K562 (cell line): ENCODE measurements around the gene HSPA4. TPM values are rescaled to one million over a fixed set of nuclear protein-coding genes. Genes with fewer than 3 reads are reported as not detected.
A peak's percentile ranks its signal among the peaks of the same experiment; 100 is the strongest.

Experiments used
- ATAC-seq: fragments of 200-7000 bp; cut with Tn5 transposase; 3 replicates; pipeline ENCODE4 v1.9.1; 2020; ENCODE audit warnings: moderate library complexity
- BruUV-seq: library from RNA; stranded (reverse); fragments of 400-500 nt; replicated peaks from 2 replicates; lab custom pipeline; 2021; lab: Mats Ljungman, UMichigan
- CTCF ChIA-PET: fragments of 300-600 bp; formaldehyde crosslinking; extraction: SDS; loops from one replicate; lab custom pipeline; 2021; ENCODE audit warnings: low intra/inter-chr PET ratio; lab: Yijun Ruan, JAX
- POLR2A ChIA-PET: fragments of 300-600, 350-650 bp; sonication (Branson Sonifier 250); formaldehyde crosslinking; extraction: SDS; loops from one replicate; lab custom pipeline; 2021; ENCODE audit warnings: antibody characterized with exemption, inconsistent platforms; lab: Yijun Ruan, JAX
- DNase-seq, 4 experiments: peaks; one replicate each; pipeline versions ENCODE4 v3.0.0 to v3.0.0-alpha.2; 2011 to 2018; ENCODE audit warnings: low spot score in 3 of 4, mixed read lengths in 3 of 4; ENCODE audit errors: extremely low read depth in 1 of 4
- FAIRE-seq: peaks from 2 replicates; lab custom pipeline; 2011; peaks lifted over from hg19 to GRCh38; lab: Jason Lieb, UNC
- H2AFZ ChIP-seq: 2 replicates; pipeline ENCODE4 v1.6.0; 2011; ENCODE audit warnings: low read depth, low read length, control low read depth, inconsistent platforms
- H3K27ac ChIP-seq: fragments of 200-600 bp; 3 replicates; pipeline ENCODE4 v1.8.0; 2011; ENCODE audit warnings: low read depth, mild to moderate bottlenecking, control low read depth, inconsistent platforms, low read length, moderate library complexity, mixed read lengths; ENCODE audit errors: extremely low read depth
- H3K27me3 ChIP-seq, 2 experiments: fragments of 300-600 bp in 1 of 2; 2 replicates in 1 of 2; 3 replicates in 1 of 2; pipeline versions ENCODE4 v1.6.0 to v1.8.0; 2011; ENCODE audit warnings: inconsistent platforms in 2 of 2, low read length in 2 of 2, mild to moderate bottlenecking in 1 of 2, mixed read lengths in 1 of 2, moderate library complexity in 1 of 2; ENCODE audit not compliant: control insufficient read depth in 2 of 2, insufficient read depth in 2 of 2
- H3K36me3 ChIP-seq: fragments of 300-600 bp; 3 replicates; pipeline ENCODE4 v1.8.0; 2011; ENCODE audit warnings: mild to moderate bottlenecking, low read length, inconsistent platforms; ENCODE audit not compliant: control insufficient read depth, insufficient read depth
- H3K4me1 ChIP-seq, 2 experiments: fragments of 200-600 bp in 1 of 2; replicated peaks in 1 of 2; 2 replicates in 1 of 2; 3 replicates in 1 of 2; pipeline versions ENCODE4 v1.5.1 to v1.8.0; 2011; ENCODE audit warnings: inconsistent platforms in 2 of 2, low read length in 2 of 2, mild to moderate bottlenecking in 1 of 2, mixed read lengths in 1 of 2, moderate library complexity in 1 of 2; ENCODE audit not compliant: control insufficient read depth in 2 of 2, insufficient read depth in 2 of 2
- H3K4me2 ChIP-seq: 2 replicates; pipeline ENCODE4 v1.6.1; 2011; ENCODE audit warnings: low read length, control low read depth, inconsistent platforms, mixed read lengths; ENCODE audit not compliant: insufficient read depth
- H3K4me3 ChIP-seq: fragments of 200-600 bp; sonication (generic), shearing (Covaris generic); 2 replicates; pipeline ENCODE4 v1.5.1; 2016; ENCODE audit warnings: control low read depth, inconsistent platforms
- H3K79me2 ChIP-seq: fragments of 200-600 bp; 3 replicates; pipeline ENCODE4 v1.8.0; 2011; ENCODE audit warnings: low read length, inconsistent platforms; ENCODE audit not compliant: control insufficient read depth, insufficient read depth
- H3K9ac ChIP-seq, 2 experiments: 2 replicates each; pipeline versions ENCODE4 v1.6.0 to v1.6.1; 2011; ENCODE audit warnings: low read depth in 2 of 2, low read length in 2 of 2, control low read depth in 1 of 2, inconsistent platforms in 1 of 2, mild to moderate bottlenecking in 1 of 2, mixed read lengths in 1 of 2; ENCODE audit not compliant: insufficient read depth in 1 of 2
- H3K9me1 ChIP-seq: one replicate; pipeline ENCODE4 v1.6.0; 2011; ENCODE audit warnings: inconsistent platforms, mild to moderate bottlenecking, low read length, moderate library complexity; ENCODE audit not compliant: control insufficient read depth, insufficient read depth
- H3K9me3 ChIP-seq: replicated peaks from 2 replicates; pipeline ENCODE4 v1.5.1; 2011; ENCODE audit warnings: low read depth, low read length, inconsistent platforms; ENCODE audit not compliant: control insufficient read depth, insufficient read depth
- H4K20me1 ChIP-seq: replicated peaks from 2 replicates; pipeline ENCODE4 v1.6.1; 2011; ENCODE audit warnings: low read length, inconsistent platforms, mixed read lengths; ENCODE audit not compliant: control insufficient read depth, insufficient read depth
- C11orf30 ChIP-seq: fragments of 450-650 bp; IDR thresholded peaks from 2 replicates; pipeline ENCODE4 v1.6.1; 2016; ENCODE audit warnings: low read depth, mild to moderate bottlenecking
- CREB1 ChIP-seq, 2 experiments: sonication (generic) in 1 of 2; formaldehyde crosslinking in 1 of 2; IDR thresholded peaks; 2 replicates each; pipeline versions ENCODE4 v1.6.1 to v1.8.0; 2012 to 2022; ENCODE audit warnings: inconsistent platforms in 1 of 2, mild to moderate bottlenecking in 1 of 2, missing genetic modification reagents in 1 of 2, moderate library complexity in 1 of 2
- HDAC6 ChIP-seq: IDR thresholded peaks from 2 replicates; pipeline ENCODE4 v1.6.1; 2012; ENCODE audit warnings: low read depth, mild to moderate bottlenecking, control low read depth, inconsistent platforms, low read length, moderate library complexity
- ILK ChIP-seq: fragments of 450-650 bp; IDR thresholded peaks from 2 replicates; pipeline ENCODE4 v1.6.1; 2016; ENCODE audit warnings: missing genetic modification characterization, low read depth, mild to moderate bottlenecking, missing compliant biosample characterization, moderate library complexity, borderline replicate concordance
- KAT2B ChIP-seq: IDR thresholded peaks from one replicate; pipeline ENCODE4 v1.6.1; 2012; ENCODE audit warnings: low read depth, mild to moderate bottlenecking, control low read depth, inconsistent platforms, low read length, moderate library complexity
- LARP7 ChIP-seq: fragments of 450-650 bp; IDR thresholded peaks from 2 replicates; pipeline ENCODE4 v1.6.1; 2016
- MEF2D ChIP-seq: conservative IDR thresholded peaks from 2 replicates; pipeline ENCODE4 v1.6.1; 2016; ENCODE audit warnings: low read depth, missing genetic modification characterization, missing compliant biosample characterization
- NFIC ChIP-seq: fragments of 450-650 bp; IDR thresholded peaks from 2 replicates; pipeline ENCODE4 v1.6.1; 2017; ENCODE audit warnings: mild to moderate bottlenecking, inconsistent platforms
- POLR2G ChIP-seq: fragments of 200-400 bp; formaldehyde crosslinking; IDR thresholded peaks from 2 replicates; pipeline ENCODE4 v1.6.1; 2017; ENCODE audit warnings: low read depth, mild to moderate bottlenecking, antibody characterized with exemption, low read length, moderate library complexity
- RBM25 ChIP-seq: fragments of 200-400 bp; formaldehyde crosslinking; IDR thresholded peaks from 2 replicates; pipeline ENCODE4 v1.6.1; 2018; ENCODE audit warnings: low read length, low read depth, moderate library complexity; ENCODE audit not compliant: severe bottlenecking
- ZNF431 ChIP-seq: sonication (generic); formaldehyde crosslinking; IDR thresholded peaks from 2 replicates; pipeline ENCODE4 v1.8.0; 2022; ENCODE audit warnings: mild to moderate bottlenecking, missing genetic modification reagents
- WGBS: fragments of 100-300 bp; shearing (Covaris generic); methylation state at CpG from one replicate; pipeline ENCODE4 v1.1.6; 2016; ENCODE audit warnings: low coverage, mixed read lengths; ENCODE audit not compliant: insufficient coverage; ENCODE audit errors: missing lambda C conversion rate; 5-methylcytosine and 5-hydroxymethylcytosine counted together
- in situ Hi-C: fragments of 300-500 bp; cut with MboI; formaldehyde crosslinking; loops from 4 replicates; pipeline ENCODE4 v1.15.0; 2018; ENCODE audit warnings: inconsistent platforms, mixed read lengths
- intact Hi-C: fragments of 100-400 bp; cut with micrococcal nuclease; formaldehyde crosslinking; loops from 2 replicates; pipeline ENCODE4 v1.14.2; 2022
- polyA plus RNA-seq, 8 experiments: library from polyadenylated mRNA; depleted of rRNA in 4 of 8; stranded (reverse) in 5 of 8; unstranded in 3 of 8; fragments of >200 nt; fragmentation: Nextera tagmentation in 2 of 8; fragmentation: Illumina TruSeq in 1 of 8; extraction: Ambion mirVana in 2 of 8; extraction: Trizol in 1 of 8; gene quantifications; 2 replicates each; pipeline versions ENCODE4 v1.2.1 to v1.2.3, GENCODE V29; 2011 to 2014; ENCODE audit warnings: inconsistent platforms in 1 of 8, missing spikeins in 1 of 8
- total RNA-seq, 7 experiments: library from RNA; depleted of rRNA in 6 of 7; stranded (reverse); fragments of >200 nt in 6 of 7; fragmentation: Illumina TruSeq in 2 of 7; extraction: Trizol in 2 of 7; gene quantifications; 2 replicates each; pipeline versions ENCODE4 v1.2.1 to v1.2.3, GENCODE V29; 2011 to 2021; ENCODE audit warnings: low replicate concordance in 1 of 7
- TF ChIP-seq, protein P1 (sequence below): fragments of 250-450 bp; sonication (Bioruptor Pico); IDR thresholded peaks from 2 replicates; pipeline ENCODE4 v1.4.0; 2020; ENCODE audit warnings: borderline replicate concordance
- TF ChIP-seq, protein P2 (sequence below): fragments of 250-450 bp; sonication (Bioruptor Pico); IDR thresholded peaks from 2 replicates; pipeline ENCODE4 v1.5.0; 2020; ENCODE audit warnings: mild to moderate bottlenecking

HSPA4 gene
- total and polyA plus RNA-seq, 9 of the 15 experiments (the other 6 are each of a cell fraction or from before 2014, with no cell fraction given): 90.3 to 286 (median 148) TPM

DNA sequence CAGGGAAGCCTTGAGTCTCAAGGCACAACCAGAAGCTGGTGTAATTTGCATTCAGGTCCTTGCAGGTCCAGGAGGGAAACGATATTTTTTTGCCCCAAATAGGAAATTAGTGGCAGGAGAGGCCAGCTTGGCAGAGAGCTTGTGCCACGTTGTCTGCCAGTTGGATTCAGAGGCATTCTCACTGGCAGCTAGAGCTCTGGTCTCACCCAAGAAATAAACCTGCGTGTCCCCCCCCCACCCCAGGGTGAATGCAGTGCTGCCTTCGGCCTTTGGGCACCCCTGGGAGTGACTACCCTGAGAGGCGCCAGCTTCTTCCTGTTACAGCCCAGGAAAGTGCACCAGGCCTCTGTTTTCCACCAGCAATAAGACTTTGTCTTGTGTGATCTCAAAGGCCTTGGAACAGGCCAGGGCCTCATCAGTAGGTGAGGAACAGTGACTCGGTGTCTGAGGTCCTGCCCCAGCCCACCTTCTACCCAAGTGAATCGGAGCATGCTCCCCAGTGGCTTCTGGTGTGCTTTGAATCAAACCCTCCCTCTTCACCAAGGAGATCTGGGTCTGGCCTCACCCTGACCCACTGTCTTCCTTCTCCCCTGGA, 68.4 kb downstream of the HSPA4 start:
- no peak overlapping the region for H3K4me2 ChIP-seq
- in situ Hi-C loops (loop anchor here (5.0 to 25.0 kb wide), 2 partner anchors 127 to 342 kb away; no protein-coding TSS in a partner anchor), intact Hi-C loops (no loop called here)
- H3K9me3 ChIP-seq: no peaks in the 10 kb centered on the region
- FAIRE-seq (no peak), DNase-seq (no peak), ATAC-seq (no peak)
- 5% methylated on average over 7 of the region's 7 CpGs for WGBS
- BruUV-seq: no TSS peak
- no peaks in the 10 kb centered on the region for H4K20me1 ChIP-seq
- H3K4me1 ChIP-seq: 0 out of 5 replicates have a peak, but pooled peaks cover 0 to 3% of the 10 kb centered on the region in 2 experiments
- H3K9ac ChIP-seq: no peak overlapping the region
- CTCF ChIA-PET: interaction anchor here (0.6 kb wide), 1 partner anchor 59 kb away, joined by 3 read pairs; no protein-coding TSS in a partner anchor
- H3K27ac ChIP-seq: no peak overlapping the region
- POLR2A ChIA-PET: no interaction called here
- no peaks in the 10 kb centered on the region for H3K36me3 ChIP-seq
- peaks cover 18 to 56% of the 10 kb centered on the region in 2 experiments; a peak in 3 of 5 replicates for H3K27me3 ChIP-seq
- no peak overlapping the region for H3K4me3 ChIP-seq
- TF ChIP-seq NFIC (no peak), KAT2B (no peak), ILK (tag) (no peak), C11orf30 (no peak), ZNF431 (CRISPR knock-in tag) (no peak)
- no peaks in the 10 kb centered on the region for H3K9me1 ChIP-seq
- no peak overlapping the region for H2AFZ ChIP-seq
- H3K79me2 ChIP-seq: no peaks in the 10 kb centered on the region

DNA sequence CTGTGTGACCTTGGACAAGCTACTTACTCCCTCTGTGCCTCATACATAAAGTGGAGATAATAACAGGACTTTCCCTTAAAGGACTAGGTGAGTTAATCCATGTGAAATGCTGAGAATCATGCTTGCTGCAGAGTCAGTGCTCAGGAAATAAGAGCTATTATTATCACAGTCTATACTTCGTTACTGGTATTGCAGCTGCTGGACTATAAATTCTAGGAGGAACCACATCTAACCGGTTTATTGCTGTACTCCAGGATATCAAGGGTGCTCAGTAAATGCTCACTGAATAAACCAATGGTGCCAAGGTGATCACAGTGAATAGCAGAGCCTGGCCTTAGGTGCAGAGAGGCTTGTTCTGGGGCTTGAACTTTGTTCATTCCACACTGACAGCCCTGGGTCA, 69.3 kb downstream of the HSPA4 start:
- Histone ChIP-seq H4K20me1 (no peaks in the 10 kb centered on the region), H3K79me2 (no peaks in the 10 kb centered on the region), H3K4me2 (no peak overlapping the region), H3K36me3 (no peaks in the 10 kb centered on the region), H3K27ac (no peak overlapping the region), H3K9me1 (no peaks in the 10 kb centered on the region), H3K4me1 (0 out of 5 replicates have a peak, but pooled peaks cover 0 to 3% of the 10 kb centered on the region in 2 experiments), H3K9me3 (no peaks in the 10 kb centered on the region), H3K4me3 (no peak overlapping the region), H3K9ac (no peak overlapping the region), H3K27me3 (peaks cover 21 to 52% of the 10 kb centered on the region in 2 experiments; a peak in 3 of 5 replicates), H2AFZ (no peak overlapping the region)
- intact Hi-C loops: no loop called here
- POLR2A ChIA-PET: interaction anchor here (0.7 kb wide), 1 partner anchor 166 kb away, joined by 3 read pairs; no protein-coding TSS in a partner anchor
- 0% methylated on average over 2 of the region's 2 CpGs for WGBS
- FAIRE-seq (no peak), ATAC-seq (no peak), DNase-seq (no peak)
- BruUV-seq: no TSS peak
- in situ Hi-C loops: loop anchor here (5.0 to 25.0 kb wide), 2 partner anchors 126 to 341 kb away; no protein-coding TSS in a partner anchor
- CTCF ChIA-PET: no interaction called here
- TF ChIP-seq LARP7: no peak
- TF ChIP-seq, protein P1, sequence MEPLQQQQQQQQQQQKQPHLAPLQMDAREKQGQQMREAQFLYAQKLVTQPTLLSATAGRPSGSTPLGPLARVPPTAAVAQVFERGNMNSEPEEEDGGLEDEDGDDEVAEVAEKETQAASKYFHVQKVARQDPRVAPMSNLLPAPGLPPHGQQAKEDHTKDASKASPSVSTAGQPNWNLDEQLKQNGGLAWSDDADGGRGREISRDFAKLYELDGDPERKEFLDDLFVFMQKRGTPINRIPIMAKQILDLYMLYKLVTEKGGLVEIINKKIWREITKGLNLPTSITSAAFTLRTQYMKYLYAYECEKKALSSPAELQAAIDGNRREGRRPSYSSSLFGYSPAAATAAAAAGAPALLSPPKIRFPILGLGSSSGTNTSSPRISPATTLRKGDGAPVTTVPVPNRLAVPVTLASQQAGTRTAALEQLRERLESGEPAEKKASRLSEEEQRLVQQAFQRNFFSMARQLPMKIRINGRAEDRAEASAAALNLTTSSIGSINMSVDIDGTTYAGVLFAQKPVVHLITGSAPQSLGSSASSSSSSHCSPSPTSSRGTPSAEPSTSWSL: no peak
- TF ChIP-seq, protein P2, sequence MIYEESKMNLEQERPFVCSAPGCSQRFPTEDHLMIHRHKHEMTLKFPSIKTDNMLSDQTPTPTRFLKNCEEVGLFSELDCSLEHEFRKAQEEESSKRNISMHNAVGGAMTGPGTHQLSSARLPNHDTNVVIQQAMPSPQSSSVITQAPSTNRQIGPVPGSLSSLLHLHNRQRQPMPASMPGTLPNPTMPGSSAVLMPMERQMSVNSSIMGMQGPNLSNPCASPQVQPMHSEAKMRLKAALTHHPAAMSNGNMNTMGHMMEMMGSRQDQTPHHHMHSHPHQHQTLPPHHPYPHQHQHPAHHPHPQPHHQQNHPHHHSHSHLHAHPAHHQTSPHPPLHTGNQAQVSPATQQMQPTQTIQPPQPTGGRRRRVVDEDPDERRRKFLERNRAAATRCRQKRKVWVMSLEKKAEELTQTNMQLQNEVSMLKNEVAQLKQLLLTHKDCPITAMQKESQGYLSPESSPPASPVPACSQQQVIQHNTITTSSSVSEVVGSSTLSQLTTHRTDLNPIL (CRISPR knock-in tag): no peak
- no peak for TF ChIP-seq CREB1 (IDR thresholded peaks at IDR 0.05)
- TF ChIP-seq CREB1 (CRISPR knock-in tag; IDR thresholded peaks at IDR 0.05): no peak
- TF ChIP-seq RBM25: peak; percentile 25
- TF ChIP-seq HDAC6: no peak
- TF ChIP-seq MEF2D (tag): no peak
- TF ChIP-seq POLR2G: no peak
